GM21447 (cell line): ENCODE data around the gene OR5AU1.

ENCODE experiments used
- ATAC-seq: cut with Tn5 transposase; IDR thresholded peaks from one replicate; pipeline ENCODE4 v1.9.1; 2021; ENCODE audit not compliant: unreplicated experiment

OR5AU1 gene

DNA sequence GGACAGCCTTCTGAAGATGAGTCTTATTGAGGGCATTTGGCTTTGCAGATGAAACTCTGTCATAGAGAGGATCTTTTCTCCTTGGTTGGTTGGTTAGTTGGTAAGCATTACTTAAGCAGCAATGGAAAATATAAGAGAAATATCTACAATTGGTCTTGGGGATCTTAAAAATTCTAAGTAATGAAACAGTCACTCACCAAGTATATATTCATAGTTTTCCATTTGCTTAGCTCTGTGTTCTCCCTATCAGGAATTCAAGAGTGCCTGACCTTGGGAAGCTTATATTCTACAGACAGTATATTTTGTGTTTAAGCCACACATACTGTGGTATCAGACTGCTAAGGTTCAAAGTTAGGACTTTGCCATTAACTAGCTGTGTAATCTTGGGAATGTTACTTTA lies at the start of gene OR5AU1:
Gene OR5AU1, minus strand, starts transcription at position 101 of the 400 bp plus-strand sequence. CDS start 191 bp downstream, outside the sequence.
- ATAC-seq: no peak

GRCh38 chr14:21205026-21205677 lies 49.3 kb upstream of the OR5AU1 start:
- no peak for ATAC-seq

GRCh38 chr14:21204167-21205025 lies 48.5 kb upstream of the OR5AU1 start:
- no peak for ATAC-seq

DNA sequence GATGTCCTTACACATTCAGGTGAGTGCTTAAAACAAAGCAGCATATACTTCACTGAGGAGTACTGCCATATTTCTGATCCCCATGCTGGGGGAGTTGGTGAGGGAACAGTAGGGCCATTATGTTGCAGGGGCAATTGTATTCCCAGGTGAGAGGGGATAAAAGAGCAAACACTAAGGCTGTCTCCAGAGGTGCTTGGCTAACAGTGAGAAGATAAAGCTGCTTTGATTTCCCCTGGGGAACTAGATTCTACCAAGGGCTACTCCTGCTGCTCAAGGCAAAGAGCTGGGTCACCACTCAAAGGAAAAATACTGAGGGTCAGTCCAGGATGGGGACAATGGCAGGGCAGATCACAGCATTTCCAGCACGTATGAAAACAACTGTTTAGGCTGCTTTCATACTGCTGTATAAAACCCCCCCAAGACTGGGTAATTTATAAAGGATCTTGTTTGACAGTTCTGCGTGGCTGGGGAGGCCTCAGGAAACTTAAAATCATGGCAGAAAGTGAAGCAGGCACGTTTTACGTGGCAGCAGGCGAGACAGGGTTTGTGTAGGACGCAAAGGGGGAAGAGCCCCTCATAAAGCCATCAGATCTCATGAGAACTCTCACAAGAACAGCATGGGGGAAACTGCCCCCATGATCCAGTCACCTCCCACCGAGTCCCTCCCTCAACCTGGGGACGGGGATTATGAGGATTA lies 47.8 kb upstream of the OR5AU1 start:
- no peak for ATAC-seq

GRCh38 chr14:21202463-21203358 lies 46.8 kb upstream of the OR5AU1 start:
- no peak for ATAC-seq

GRCh38 chr14:21201732-21202462 lies 46.0 kb upstream of the OR5AU1 start:
- ATAC-seq: no peak

DNA sequence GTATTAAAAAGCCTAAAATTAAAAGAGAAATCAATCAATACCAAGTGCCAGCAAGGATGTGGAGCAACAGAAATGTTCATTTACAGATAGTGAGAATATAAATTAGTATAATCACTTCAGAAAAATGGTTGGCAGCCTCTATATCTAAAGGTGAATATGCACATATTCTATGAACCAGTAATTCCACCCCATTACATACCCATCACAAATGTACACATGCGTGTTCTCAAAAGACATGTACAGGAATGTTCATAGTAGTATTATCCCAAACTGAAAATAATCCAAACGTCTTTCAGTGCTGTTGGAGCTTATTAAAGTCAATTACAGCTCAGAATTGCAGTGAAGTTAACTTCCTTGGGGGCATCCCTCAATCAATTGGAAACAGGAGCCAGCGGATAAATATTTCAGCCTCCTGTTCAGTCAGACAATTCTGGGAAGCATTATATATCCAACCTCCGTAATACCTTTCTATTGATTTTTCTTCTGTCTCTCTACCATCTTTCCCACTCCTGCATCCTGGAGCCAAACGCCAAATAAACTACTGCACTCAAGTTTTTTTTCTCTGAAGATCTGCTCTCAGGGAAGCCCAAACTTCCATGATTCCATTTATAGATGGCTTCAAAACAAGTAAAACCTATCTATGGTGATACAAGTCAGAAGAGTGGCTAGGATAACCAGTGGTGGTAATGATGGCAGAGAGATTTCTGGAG lies 45.0 kb upstream of the OR5AU1 start:
- ATAC-seq: no peak

DNA sequence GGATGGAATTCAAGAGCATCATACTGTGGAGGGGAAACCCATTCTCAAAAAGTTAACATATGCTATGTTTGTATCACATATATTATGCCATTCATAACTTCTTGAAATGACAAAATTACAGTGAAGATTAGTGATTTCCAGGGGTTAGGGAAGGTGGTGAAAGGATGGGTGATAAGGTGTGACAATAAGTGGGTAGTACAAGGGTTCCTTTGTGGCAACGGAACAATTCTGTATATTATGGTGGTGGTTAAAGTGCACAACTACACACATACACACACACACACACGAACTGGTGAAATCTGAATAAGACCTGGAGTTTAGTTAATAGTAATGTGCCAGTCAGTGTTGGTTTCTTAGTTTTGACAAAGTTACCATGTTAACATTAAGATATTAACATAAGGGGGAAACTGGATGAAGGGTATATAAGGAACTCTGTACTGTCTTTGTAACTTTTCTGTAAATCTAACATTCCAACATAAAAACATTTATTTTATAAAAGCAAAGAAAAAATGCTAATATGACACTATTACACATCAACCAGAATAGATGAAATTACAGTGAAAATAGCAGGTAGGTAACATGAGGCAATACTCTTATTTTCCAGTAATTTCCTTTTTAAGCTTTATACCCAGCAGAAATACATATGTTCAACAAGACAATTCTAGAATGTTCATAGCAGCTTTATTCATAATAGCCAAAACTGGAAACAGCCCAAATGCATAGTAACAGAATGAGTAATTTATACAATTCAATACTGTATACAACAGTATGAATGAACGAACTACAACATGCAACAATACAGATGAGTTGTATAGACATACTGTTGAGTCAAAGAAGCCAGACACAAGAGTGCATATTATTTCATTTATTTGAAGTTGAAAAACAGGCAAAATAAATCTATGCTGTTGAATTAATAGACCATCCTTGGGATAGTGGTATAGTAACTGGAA lies 44.0 kb upstream of the OR5AU1 start:
- no peak for ATAC-seq

- no peak for ATAC-seq
Measured at GRCh38 chr14:21197418-21198205, 41.7 kb upstream of the OR5AU1 start.

DNA sequence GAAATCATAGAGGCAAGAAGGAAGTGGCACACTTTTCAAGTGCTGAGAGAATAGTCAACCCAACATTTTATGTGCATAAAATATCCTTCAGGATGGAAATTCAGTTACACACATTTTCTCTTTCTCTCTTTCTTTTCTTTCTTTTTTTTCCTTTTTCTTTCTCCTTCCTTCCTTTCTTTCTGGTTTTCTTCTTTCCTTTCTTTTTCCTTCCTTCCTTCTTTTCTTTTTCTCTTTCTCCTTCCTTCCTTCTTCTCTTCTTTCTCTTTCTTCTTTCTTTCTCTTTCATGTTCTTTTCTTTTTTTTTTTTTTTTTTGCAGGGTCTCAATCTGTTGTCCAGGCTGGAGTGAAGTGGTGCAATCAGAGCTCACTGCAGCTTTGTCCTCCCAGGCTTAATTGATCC lies 38.7 kb upstream of the OR5AU1 start:
- ATAC-seq: no peak

GRCh38 chr14:21192875-21193535 lies 37.1 kb upstream of the OR5AU1 start:
- ATAC-seq: no peak

- no peak for ATAC-seq
Measured at GRCh38 chr14:21192447-21192822, 36.6 kb upstream of the OR5AU1 start.

GRCh38 chr14:21191809-21192446 lies 36.1 kb upstream of the OR5AU1 start:
- peak; percentile 88 for ATAC-seq

GRCh38 chr14:21191261-21191808 lies 35.5 kb upstream of the OR5AU1 start:
- no peak for ATAC-seq

- no peak for ATAC-seq
Measured at GRCh38 chr14:21185491-21185890, 29.6 kb upstream of the OR5AU1 start.

- no peak for ATAC-seq
Measured at GRCh38 chr14:21184254-21184653, 28.4 kb upstream of the OR5AU1 start.
